Measurements from ENCODE around the gene MEF2D.
A peak's percentile ranks its signal among the peaks of the same experiment; 100 is the strongest.

Gene MEF2D

DNA sequence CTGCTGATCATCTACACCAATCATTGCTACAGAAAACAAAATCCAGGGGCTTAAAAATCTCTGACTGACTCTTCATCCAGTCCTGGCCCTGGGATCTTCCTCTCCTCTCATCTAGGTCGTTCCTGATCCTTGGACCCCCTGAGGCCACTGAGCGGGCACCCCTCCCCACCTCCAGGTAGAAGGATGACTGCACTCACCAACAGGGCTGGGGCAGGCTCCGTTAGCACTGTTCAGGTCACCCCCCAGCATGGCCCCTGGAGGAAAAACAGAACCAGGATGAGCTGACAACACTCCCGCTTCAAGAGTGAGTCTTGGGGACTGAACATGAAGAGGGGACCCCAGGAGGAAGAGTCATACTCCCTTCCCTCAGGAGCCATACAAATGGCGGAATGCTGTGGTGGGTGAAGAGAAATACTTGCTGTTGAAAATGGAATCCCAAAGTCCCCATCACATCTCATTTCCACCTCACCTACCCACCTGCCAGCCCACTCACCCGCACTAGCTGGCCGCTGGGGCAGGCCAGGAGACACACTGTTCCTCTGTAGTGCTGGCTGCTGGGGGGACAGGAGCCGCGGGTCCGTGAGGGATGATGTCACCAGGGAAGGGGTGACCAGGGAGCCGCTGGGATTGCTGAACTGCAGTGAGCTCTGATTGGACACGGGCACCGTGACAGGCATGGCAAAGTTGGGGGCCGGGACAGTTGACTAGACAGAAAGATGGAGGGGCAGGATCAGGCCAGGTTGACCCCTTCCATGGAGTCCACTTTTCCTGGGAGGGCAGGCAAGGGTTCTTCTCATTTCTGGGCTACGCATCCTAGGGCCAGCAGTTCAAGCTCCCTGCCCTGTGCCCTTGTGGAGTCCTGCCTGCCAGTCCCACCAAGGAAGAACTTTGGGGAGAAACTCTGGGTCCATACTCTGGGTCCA is 21.2 kb downstream of the MEF2D start:
- H3K4me3 ChIP-seq (replicated peaks; ENCODE audit: low read depth, low read length) = no peak overlapping the region
- TF ChIP-seq, protein P1, sequence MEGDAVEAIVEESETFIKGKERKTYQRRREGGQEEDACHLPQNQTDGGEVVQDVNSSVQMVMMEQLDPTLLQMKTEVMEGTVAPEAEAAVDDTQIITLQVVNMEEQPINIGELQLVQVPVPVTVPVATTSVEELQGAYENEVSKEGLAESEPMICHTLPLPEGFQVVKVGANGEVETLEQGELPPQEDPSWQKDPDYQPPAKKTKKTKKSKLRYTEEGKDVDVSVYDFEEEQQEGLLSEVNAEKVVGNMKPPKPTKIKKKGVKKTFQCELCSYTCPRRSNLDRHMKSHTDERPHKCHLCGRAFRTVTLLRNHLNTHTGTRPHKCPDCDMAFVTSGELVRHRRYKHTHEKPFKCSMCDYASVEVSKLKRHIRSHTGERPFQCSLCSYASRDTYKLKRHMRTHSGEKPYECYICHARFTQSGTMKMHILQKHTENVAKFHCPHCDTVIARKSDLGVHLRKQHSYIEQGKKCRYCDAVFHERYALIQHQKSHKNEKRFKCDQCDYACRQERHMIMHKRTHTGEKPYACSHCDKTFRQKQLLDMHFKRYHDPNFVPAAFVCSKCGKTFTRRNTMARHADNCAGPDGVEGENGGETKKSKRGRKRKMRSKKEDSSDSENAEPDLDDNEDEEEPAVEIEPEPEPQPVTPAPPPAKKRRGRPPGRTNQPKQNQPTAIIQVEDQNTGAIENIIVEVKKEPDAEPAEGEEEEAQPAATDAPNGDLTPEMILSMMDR (IDR thresholded peaks at IDR 0.05; ENCODE audit: low read length, missing control alignments) = no peak
- no peak for DNase-seq (ENCODE audit: low read depth)

DNA sequence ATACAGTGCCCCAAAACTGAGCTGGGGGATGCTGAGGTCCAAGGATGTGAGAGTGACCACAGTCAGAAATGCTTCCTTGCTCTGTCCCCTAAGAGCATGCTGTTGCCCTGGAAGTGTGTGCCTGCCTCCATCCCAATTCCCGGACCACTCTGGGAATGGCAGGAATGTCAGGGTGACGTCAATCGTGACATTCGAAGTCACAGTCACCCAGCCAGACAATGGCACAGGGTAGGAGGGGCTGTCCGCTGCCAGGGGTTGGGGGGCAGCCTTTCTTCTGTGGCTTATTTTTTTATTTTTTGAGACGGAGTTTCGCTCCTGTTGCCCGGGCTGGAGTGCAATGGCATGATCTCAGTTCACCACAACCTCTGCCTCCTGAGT is 22.3 kb downstream of the MEF2D start:
- TF ChIP-seq, protein P1 (IDR thresholded peaks at IDR 0.05; ENCODE audit: low read length, missing control alignments) = no peak
- H3K4me3 ChIP-seq (replicated peaks; ENCODE audit: low read depth, low read length) = no peak overlapping the region
- no peak for DNase-seq (ENCODE audit: low read depth)

DNA sequence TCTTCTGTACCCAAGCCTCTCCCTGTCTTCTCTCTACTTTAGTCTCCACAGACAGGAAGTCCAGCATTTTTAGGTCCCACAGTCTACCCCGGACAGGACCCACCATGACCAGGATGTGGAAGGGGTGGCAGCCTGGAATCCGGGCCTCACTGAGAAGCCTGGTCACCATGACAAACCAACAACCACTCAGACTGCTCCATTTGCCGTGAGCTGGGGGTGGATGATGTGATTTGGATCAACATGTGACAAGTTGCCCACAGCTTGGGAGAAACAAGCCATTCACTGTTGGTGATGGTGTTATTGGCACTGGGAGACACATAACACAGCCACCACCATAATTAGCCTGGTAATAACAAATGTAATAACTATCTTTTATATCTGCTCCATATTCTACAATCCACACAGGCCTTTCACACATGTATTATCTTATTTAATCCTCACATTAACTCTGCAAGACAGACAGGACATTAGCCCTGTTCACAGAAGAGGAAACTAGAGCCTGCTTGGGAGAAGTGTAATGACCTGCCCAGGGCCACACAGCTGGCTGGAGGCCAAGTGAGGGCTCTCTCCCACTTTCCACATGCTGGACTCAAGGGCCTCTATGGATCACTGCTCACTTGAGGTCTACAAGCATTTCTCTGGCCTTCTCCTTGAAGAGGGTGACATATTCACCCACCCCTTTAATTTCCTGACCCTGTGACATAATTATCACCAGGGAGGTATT is 22.9 kb downstream of the MEF2D start:
- DNase-seq (ENCODE audit: low read depth) = no peak
- H3K4me3 ChIP-seq (replicated peaks; ENCODE audit: low read depth, low read length) = no peak overlapping the region
- TF ChIP-seq, protein P1 (IDR thresholded peaks at IDR 0.05; ENCODE audit: low read length, missing control alignments) = no peak

DNA sequence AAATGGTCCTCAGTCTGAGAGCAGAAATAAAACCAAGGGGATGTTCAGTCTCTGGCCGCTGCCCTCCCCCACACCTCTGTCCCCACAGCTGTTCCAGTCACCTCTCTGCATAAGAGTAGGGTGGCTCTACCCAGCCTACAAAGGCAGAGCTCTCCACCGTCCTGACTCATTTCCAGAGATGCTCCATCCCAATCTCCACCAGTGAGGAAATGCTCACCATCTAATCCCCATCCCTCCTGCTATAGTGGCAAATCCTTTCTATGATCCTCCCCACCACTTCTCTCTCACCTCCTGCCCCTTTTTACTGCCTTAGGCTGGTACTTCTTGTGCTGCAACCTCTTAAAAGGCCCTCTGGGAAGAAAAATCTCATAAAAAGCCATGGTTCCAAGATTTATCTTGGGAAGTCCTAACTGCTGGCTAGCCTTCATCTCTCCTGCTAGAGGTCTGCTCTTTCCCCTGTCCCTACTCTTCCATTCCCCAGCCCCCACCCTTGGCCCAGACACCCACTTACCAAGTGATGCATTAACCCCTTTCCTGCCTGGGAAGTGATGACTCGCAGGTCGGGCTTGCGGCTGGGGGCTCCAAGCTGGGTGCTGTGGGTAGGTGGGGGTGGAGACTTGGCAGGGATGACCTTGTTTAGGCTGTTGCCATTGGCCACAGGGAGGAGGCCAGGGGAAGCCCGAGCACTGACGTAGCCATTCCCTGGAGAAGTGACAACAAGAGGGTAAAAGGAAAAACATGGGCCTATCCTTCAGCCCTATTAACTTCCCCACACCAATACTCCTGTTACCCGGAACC is 23.9 kb downstream of the MEF2D start:
- no peak overlapping the region for H3K4me3 ChIP-seq (replicated peaks; ENCODE audit: low read depth, low read length)
- peak; percentile 69 for DNase-seq (ENCODE audit: low read depth)
- TF ChIP-seq, protein P1 (IDR thresholded peaks at IDR 0.05; ENCODE audit: low read length, missing control alignments) = no peak

DNA sequence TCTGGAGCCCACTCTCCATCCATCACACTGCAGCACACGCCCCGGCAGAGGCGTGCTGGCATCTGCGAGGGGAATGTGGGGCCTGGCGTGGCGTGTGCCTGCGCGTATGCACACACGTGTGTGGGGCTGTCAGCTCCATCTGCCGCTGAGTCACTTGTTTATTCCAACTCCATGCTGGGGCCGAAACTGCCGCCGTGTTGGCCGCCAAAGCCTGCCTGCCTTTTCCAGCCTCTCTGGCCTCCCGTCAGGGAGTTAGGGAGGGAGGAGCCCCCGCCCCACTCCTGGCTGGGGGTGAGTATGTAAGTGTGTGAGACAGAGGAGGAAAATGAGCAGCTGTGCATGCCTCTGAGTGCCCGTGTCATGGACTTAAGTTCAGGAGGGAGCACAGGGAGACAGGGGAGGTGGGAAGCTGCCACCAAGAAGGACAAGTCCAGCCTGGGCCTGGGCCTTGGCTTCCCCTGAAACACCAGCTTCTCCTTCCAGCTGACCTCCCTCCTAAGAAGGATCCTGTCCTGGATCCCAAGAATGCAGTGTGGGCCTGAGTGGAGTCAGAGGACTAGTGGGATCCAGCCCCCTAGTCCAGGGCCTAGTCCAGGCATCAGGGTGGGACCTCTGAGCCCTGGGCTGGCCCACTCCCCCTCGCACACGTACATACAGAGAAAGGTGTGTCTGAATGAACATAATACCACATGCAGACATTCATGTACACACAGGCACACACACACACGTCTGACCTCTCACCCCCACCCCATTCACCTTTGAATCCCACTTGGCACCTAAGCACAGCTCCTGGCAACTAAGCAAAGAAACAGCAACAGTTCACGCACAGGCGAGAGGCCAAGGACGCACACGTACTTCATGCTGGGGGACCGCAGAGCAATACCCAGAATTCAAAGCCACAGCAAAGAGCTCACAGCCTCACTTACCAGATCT is 24.7 kb downstream of the MEF2D start:
- H3K4me3 ChIP-seq (replicated peaks; ENCODE audit: low read depth, low read length) = no peak overlapping the region
- TF ChIP-seq, protein P1 (IDR thresholded peaks at IDR 0.05; ENCODE audit: low read length, missing control alignments) = no peak
- no peak for DNase-seq (ENCODE audit: low read depth)

DNA sequence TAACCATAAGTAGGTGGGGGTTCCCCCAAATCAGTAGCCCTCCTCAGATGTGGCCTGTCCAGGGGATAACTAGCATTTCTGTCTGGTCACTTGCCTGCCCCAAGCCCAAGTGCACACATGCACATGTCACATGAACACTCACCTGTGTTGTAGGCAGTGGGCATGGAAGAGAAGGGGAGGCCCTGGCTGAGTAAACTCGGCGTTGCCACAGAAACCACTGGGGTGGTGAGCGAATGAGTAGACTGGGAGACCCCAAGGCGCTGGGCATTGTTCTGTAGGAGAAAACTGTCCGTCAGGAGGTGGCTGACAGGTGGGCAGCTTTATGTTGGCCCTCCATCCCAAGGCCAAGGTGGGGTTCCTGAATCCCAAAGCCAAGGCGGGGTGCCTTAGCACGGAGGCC is 25.6 kb downstream of the MEF2D start:
- H3K4me3 ChIP-seq (replicated peaks; ENCODE audit: low read depth, low read length) = no peak overlapping the region
- TF ChIP-seq, protein P1 (IDR thresholded peaks at IDR 0.05; ENCODE audit: low read length, missing control alignments) = no peak
- no peak for DNase-seq (ENCODE audit: low read depth)

All from fibroblast of pulmonary artery (primary cell).